ENCODE measurements around the gene CAPNS1. TPM values are rescaled to one million over a fixed set of nuclear protein-coding genes. Genes with fewer than 3 reads are reported as not detected.

CAPNS1 gene
- total and polyA plus RNA-seq, 2 of the 13 experiments (the other 11 are each of a cell fraction or from before 2014, with no cell fraction given): 322 to 526 TPM

- TF ChIP-seq ATF4 (CRISPR knock-in tag; IDR thresholded peaks at IDR 0.05): peak in 1 of 2 experiments; percentile 75; a peak in 2 of 4 replicates
- TF ChIP-seq DDIT3 (CRISPR knock-in tag; IDR thresholded peaks at IDR 0.05): no peak
- no peak for TF ChIP-seq MEIS1 (CRISPR knock-in tag; IDR thresholded peaks at IDR 0.05; ENCODE audit: borderline replicate concordance)
- peak; percentile 94 for TF ChIP-seq CBFB (CRISPR knock-in tag; IDR thresholded peaks at IDR 0.05)
- no peak for TF ChIP-seq ZNF512 (CRISPR knock-in tag; IDR thresholded peaks at IDR 0.05)
- TF ChIP-seq GTF3A (CRISPR knock-in tag; conservative IDR thresholded peaks at IDR 0.05): no peak
- no peak for TF ChIP-seq GTF2F1 (IDR thresholded peaks at IDR 0.05; ENCODE audit: low read length)
- TF ChIP-seq ARHGAP35 (CRISPR knock-in tag; IDR thresholded peaks at IDR 0.05; ENCODE audit: borderline replicate concordance): no peak; the same call in 1 of the 2 replicates
- TF ChIP-seq PRDM10 (CRISPR knock-in tag; IDR thresholded peaks at IDR 0.05; ENCODE audit: low read depth): no peak; the same call in 1 of the 2 replicates
- peak; percentile 96 for TF ChIP-seq ZNF605 (CRISPR knock-in tag; IDR thresholded peaks at IDR 0.05)
- no peak for TF ChIP-seq ZBTB49 (CRISPR knock-in tag; IDR thresholded peaks at IDR 0.05; ENCODE audit: borderline replicate concordance)
- TF ChIP-seq SIN3B (IDR thresholded peaks at IDR 0.05; ENCODE audit: low read length): no peak
- TF ChIP-seq SIN3A (IDR thresholded peaks at IDR 0.05; ENCODE audit: borderline replicate concordance, low read depth, low read length): peak; percentile 89; the same call in 1 of the 2 replicates
- TF ChIP-seq ZNF383 (CRISPR knock-in tag; IDR thresholded peaks at IDR 0.05; ENCODE audit: borderline replicate concordance): no peak
- TF ChIP-seq ZBTB2 (CRISPR knock-in tag; IDR thresholded peaks at IDR 0.05; ENCODE audit: low read depth): peak; percentile 64; the same call in 1 of the 2 replicates
- TF ChIP-seq U2AF1 (optimal IDR thresholded peaks at IDR 0.05; ENCODE audit: low read depth, low read length): no peak
These were observed 25.0 kb upstream of the CAPNS1 start, which contains the start of gene POLR2I (continued) for GRCh38 chr19:36114721-36115452.

All from HepG2 (cell line).